Kidney epithelial cell (primary cell): Measurements from ENCODE around the gene MEAK7. TPM values are rescaled to one million over a fixed set of nuclear protein-coding genes. Genes with fewer than 3 reads are reported as not detected.
A peak's percentile ranks its signal among the peaks of the same experiment; 100 is the strongest.

Source experiments
- DNase-seq: peaks from one replicate; pipeline ENCODE4 v3.0.0-alpha.2; 2010; ENCODE audit warnings: low read depth
- H3K27me3 ChIP-seq: 2 replicates; pipeline ENCODE4 v1.6.0; 2011; ENCODE audit warnings: low read length; ENCODE audit not compliant: control insufficient read depth, insufficient read depth
- H3K36me3 ChIP-seq: 2 replicates; pipeline ENCODE4 v1.5.1; 2011; ENCODE audit warnings: low read length; ENCODE audit not compliant: control insufficient read depth, insufficient read depth
- H3K4me3 ChIP-seq: 2 replicates; pipeline ENCODE4 v1.5.1; 2011; ENCODE audit warnings: low read depth, mild to moderate bottlenecking, control low read depth, low read length
- total RNA-seq: library from RNA; depleted of rRNA; stranded (reverse); fragments of >200 nt; gene quantifications from 2 replicates; pipeline ENCODE4 v1.2.3, GENCODE V29; 2015
- TF ChIP-seq, protein P1 (sequence below): IDR thresholded peaks from 2 replicates; pipeline ENCODE4 v1.5.1; 2011; ENCODE audit warnings: mild to moderate bottlenecking, moderate library complexity, low read length, control low read depth, inconsistent platforms; ENCODE audit not compliant: insufficient read depth, poor library complexity, severe bottlenecking

MEAK7 gene, protein sequence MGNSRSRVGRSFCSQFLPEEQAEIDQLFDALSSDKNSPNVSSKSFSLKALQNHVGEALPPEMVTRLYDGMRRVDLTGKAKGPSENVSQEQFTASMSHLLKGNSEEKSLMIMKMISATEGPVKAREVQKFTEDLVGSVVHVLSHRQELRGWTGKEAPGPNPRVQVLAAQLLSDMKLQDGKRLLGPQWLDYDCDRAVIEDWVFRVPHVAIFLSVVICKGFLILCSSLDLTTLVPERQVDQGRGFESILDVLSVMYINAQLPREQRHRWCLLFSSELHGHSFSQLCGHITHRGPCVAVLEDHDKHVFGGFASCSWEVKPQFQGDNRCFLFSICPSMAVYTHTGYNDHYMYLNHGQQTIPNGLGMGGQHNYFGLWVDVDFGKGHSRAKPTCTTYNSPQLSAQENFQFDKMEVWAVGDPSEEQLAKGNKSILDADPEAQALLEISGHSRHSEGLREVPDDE
- total RNA-seq: 26.9 and 34.4 TPM in 2 replicates

DNA sequence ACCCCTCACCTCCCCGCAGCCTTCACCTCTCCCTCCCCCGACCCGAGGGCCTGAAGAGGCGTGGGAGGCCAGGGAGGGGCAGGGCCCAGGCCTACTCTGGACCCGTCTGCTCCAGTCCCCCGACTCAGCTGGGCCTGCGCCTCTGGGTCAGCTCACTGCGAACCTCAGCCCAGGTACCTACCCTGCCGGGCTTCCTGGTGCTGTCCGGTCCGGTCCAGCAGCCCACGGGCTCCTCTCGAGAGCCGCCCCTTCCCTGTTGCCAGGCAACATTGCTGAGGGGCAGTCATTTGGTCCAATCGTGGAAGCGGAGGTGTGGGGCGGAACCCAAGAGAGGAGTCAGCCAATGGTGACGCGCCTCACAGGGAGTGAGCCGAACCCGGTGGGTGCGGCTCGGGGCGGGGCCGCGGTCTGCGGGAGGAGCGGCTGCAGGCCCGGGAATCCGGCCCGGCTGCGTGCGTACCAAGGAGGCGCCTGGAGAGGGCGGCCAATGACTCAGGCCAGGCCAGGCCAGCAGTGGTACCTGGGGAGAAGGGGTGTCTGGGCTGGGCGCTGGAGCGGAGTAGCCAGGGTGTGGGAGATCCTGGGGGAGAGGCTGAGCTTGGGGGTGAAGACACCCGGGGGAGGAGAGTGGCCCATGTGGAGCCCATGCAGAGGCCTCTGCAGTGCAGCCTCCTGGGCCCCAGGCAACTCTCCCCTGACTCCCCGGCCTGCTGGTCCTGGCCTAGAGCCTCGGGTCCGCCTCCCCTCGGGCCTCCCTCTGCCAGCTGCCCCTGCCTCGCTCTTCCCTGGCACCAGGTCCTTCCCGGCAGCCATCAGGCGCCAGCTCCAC lies at the start of gene MEAK7:
Gene MEAK7, minus strand, starts transcription at position 240 of the 829 bp plus-strand sequence. CDS start 6,573 bp downstream, outside the sequence.
- H3K36me3 ChIP-seq: no peaks in the 10 kb centered on the region
- TF ChIP-seq, protein P1, sequence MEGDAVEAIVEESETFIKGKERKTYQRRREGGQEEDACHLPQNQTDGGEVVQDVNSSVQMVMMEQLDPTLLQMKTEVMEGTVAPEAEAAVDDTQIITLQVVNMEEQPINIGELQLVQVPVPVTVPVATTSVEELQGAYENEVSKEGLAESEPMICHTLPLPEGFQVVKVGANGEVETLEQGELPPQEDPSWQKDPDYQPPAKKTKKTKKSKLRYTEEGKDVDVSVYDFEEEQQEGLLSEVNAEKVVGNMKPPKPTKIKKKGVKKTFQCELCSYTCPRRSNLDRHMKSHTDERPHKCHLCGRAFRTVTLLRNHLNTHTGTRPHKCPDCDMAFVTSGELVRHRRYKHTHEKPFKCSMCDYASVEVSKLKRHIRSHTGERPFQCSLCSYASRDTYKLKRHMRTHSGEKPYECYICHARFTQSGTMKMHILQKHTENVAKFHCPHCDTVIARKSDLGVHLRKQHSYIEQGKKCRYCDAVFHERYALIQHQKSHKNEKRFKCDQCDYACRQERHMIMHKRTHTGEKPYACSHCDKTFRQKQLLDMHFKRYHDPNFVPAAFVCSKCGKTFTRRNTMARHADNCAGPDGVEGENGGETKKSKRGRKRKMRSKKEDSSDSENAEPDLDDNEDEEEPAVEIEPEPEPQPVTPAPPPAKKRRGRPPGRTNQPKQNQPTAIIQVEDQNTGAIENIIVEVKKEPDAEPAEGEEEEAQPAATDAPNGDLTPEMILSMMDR: no peak
- peak within 1 kb of the TSS; percentile 84 for H3K4me3 ChIP-seq
- DNase-seq: peak; percentile 84
- H3K27me3 ChIP-seq: no peaks in the 10 kb centered on the region

DNA sequence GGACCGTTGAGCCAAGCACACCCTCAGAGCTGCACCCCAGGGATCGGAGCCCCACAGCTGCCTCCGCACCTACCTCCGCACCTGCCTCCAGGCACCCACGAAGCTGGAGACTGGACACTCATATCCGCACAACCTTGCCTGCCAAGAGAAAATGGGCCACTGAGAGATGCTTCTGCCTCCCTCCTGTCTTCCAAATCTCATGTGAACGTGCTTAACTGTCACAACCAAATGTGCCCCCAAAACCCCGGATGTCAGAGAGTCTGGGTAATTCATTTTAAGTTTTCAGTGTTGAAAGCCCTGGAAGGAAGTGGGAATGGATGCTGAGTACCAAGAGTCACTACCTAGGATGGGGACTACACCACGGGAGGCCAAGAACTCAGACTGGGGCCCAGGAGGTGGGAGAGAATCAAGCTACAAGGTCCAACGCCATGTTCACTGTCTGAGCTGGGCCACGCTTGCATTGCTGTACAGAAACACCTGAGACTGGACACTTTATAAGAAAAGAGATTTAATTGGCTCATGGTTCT lies 49.5 kb upstream of the MEAK7 start:
- Histone ChIP-seq H3K4me3 (no peak overlapping the region), H3K36me3 (no peaks in the 10 kb centered on the region), H3K27me3 (no peaks in the 10 kb centered on the region)
- no peak for DNase-seq
- TF ChIP-seq, protein P1: no peak

DNA sequence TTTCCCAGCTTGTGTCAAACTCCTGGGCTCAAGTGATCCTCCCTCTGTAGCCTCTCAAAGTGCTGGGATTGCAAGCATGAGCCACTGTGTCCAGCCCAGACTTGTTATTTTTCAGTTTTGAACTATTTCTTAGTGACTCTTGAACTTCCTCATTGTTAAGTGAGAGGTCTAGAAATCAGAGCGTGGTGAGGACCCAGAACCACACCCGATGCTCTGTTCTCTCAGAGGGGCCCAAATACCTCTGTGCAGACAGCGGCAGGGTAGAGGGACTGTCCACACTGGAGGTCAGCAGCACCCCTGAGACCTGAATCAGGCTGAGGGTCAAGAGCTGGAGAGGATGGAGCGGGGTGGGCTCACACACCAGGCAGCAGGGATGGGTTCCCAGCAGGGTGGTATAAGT lies 47.7 kb upstream of the MEAK7 start:
- TF ChIP-seq, protein P1: no peak
- Histone ChIP-seq H3K36me3 (no peaks in the 10 kb centered on the region), H3K4me3 (no peak overlapping the region), H3K27me3 (no peaks in the 10 kb centered on the region)
- DNase-seq: no peak

DNA sequence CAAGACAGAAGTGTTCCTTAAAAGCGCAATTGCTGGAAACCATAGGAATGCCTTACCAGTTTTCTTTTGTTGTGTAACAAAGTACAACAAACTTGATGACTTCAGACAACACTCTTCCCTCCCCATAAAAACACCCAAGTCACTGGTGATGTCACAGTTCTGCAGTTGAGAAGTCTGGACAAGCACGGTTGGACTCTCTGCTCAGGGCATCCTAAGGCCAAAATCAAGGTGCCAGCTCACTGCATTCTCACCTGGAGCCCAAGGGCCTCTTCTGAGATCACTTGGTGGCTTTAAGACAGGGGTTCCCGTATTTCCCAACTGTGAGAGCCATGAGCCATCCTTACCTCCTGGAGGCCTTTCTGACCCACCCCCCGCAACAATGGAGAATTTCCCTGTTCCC lies 45.6 kb upstream of the MEAK7 start:
- H3K36me3 ChIP-seq: no peaks in the 10 kb centered on the region
- no peaks in the 10 kb centered on the region for H3K27me3 ChIP-seq
- H3K4me3 ChIP-seq: no peak overlapping the region
- TF ChIP-seq, protein P1: no peak
- no peak for DNase-seq

DNA sequence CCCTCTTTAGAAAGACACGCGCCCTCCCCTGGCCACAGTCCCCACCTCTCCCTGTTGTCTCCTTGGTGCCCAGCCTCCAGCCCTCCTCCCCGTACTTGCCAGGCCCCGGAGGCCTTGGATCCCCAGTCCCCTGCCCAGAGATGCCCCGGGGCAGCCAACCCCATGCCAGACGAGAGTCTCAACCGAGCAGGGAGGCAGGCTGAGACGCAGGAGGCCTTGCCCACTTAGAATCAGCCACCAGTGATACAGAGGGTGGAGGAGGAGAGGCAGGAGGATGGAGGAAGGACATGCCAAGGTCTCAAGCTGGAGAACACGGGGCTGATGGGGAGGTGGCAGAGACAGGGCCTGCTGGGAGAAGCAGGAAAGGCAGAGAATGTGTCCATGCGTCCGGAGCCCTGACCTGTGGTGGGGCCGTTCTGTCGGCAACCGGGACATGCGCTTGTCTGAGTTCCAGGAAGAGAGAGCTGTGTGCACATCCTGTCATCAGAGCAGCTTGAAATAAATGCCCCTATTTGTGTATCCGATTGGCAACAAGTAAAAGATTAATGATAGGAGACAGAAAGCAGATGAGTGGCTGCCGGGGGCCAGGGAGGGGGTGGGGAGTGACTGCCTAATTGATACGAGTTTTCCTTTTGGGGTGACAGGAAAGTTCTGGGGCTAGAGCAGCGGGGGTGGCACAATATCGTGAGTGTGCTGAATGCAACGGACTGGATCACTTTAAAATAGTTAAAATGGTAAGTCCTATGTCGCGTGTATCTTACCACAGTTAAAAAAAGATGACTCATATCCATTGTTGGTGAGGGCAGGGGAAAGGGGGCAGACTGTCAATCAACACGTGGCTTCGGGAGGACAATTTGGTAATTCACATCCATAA lies 44.7 kb upstream of the MEAK7 start:
- Histone ChIP-seq H3K4me3 (no peak overlapping the region), H3K27me3 (no peaks in the 10 kb centered on the region), H3K36me3 (no peaks in the 10 kb centered on the region)
- no peak for DNase-seq
- TF ChIP-seq, protein P1: no peak
